GM21367 (cell line): Measurements from ENCODE around the gene ARAP2.
A peak's percentile ranks its signal among the peaks of the same experiment; 100 is the strongest.

Experiments used
- ATAC-seq: cut with Tn5 transposase; IDR thresholded peaks from one replicate; pipeline ENCODE4 v1.9.1; 2021; ENCODE audit not compliant: unreplicated experiment

Gene ARAP2

DNA sequence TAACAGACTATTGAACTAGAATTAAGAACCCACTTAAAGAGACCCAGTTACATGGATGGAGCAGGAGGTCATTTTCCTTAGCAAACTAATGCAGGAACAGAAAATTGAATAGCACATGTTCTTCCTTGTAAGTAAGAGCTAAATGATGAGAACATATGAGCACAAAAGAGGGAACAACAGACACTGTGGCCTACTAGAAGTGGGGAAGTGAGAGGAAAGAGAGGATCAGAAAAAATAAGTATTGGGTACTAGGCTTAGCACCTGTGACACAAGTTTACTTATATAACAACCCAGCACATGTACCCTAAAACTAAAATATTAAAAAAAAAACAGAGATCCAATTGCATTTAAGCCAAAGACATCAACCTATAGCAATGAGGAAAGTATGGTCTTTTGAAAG is 26.2 kb downstream of the ARAP2 start:
- peak; percentile 62 for ATAC-seq

DNA sequence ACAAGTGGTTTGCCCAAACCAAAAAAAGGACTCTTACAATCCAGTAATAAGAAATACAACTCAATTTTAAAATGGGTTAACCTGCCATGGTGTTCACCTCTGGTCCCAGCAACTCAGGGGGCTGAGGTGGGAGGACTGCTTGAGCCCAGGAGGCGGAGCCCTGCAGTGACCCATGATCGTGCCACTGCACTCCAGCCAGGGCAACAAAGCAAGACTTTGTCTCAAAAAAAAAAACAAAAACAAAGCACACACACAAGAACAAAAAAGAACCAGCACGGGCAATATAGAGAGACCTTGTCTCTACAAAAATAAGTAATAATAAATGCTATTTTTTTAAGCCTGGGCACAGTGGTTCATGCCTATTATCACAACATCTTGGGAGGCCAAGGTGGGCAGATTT is 28.7 kb downstream of the ARAP2 start:
- no peak for ATAC-seq

DNA sequence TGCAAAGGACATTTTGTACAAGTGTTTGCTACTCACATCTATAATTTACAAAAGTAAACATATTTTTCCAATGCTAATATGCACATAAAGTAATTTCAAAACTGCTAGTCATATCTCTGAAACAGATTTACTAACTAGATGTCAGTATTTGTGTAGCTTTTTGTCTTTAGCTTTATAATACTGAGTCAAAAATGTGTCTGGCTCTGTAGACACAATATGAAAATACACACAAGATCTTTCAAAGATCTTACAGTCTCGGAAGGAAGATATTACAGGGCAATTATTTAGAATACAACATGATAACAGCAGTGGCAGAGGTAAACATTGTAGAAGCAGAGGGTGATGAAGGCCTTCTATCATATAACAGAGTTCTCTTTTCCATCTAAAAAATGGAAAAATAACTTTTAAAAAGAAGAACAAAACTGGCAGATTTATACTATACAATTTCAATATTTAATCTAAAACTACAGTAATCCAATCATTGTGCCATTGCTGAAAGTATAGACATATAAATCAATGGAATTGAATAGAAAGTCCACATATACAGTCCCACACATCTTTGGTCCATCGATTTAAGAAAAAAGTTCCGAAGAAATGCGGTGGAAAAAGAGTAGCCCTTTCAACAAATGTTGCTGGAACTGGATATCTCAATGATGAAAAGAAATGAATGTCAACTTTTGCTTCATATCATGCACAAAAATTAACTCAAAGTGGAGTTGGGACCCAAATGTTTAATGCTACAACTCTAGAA is 29.4 kb downstream of the ARAP2 start:
- no peak for ATAC-seq

DNA sequence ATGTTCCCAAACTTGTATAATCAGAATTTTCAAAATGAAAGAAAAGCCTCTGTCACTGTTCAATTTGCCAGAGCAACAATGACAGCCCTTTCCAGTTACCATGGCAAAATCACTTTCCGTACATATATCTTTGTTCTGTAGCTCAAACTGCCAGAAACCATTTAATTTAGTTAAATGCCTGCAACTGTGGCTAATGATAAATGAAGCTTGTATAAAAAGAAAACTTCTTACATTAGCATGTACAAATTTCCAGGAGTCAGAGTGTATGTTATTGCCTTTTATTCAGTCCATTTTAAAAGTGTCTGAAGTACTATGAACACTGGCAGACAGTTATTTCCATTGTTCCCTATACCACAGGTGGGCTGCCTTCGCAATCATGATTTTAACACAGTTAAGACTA is 30.3 kb downstream of the ARAP2 start:
- no peak for ATAC-seq

DNA sequence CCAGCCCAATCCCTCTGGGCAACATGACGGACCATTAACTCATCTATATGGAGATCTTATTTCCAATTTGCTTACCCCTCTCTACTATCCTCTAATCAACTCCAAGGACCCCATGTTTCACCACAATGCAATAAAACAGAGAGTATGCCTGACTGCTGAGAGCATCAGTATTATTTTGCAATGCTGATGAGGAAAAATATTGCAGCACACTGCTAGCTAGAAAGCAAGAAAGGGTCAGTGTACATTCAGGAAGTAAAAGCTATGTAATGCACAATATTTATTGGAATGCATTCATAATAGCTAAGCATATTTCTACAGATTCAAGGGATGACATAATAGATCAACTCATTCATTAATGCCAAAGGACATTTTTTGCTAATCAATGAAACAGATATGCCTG is 33.2 kb downstream of the ARAP2 start:
- ATAC-seq = no peak

DNA sequence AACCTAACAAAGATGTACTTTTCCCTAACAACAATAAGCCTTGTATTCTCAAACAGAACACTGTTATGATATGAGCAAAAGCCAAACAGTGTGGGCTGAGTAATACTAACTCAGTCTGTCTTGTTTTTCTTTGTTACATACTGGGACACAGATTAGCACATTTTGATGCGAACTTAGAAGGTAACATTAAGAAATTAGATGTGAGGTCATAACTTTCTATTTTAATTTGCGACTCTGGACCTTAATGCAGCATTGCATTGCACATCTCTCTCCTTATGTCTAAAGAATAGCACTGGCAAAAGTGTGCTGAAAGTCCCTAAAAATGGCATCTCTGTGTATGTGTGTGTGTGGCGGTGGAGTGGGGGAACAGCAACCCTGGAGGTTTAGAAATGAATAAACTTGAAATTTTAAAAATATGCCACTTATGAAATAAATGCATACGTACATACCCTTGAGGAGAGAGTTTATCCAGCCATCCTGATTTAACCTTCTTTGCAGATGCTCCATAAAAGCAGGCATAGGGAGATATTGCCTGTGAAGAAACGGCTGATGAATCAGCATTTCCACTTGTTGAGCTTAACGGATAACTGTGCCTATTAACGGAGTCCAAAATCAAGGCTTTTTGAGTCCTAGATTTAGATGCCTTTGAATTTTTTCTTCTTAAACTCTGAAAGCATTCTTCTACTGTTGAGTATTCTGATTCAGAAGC is 34.2 kb downstream of the ARAP2 start:
- no peak for ATAC-seq

DNA sequence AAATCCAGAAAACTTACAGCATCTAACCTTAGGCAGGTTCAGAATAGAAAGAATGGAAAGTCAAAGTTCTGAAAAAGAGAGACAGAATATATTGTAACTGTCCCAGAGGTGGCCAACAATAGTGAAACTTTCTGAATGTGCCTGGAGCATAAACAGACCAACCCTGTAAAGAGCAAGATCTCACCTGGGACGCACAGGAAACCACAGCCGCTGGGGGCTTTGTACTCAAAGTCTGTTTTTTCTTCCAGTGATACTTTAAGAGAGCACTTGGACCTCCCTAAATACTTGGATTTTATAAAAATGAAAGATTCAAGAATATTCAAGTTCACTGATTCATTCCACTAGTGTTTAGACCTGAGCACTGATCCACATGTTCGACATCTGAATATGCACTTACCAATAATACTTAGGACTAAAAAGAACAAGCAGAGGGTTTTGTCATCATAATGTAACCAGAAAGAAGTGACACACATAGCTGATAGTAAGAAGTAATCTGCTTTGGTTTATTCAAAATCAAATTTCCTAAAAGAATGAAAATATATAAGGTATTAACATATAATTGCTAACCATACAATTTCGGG is 35.3 kb downstream of the ARAP2 start:
- peak; percentile 90 for ATAC-seq

- no peak for ATAC-seq
Observed at GRCh38 chr4:36207831-36208520, 36.3 kb downstream of the ARAP2 start.

DNA sequence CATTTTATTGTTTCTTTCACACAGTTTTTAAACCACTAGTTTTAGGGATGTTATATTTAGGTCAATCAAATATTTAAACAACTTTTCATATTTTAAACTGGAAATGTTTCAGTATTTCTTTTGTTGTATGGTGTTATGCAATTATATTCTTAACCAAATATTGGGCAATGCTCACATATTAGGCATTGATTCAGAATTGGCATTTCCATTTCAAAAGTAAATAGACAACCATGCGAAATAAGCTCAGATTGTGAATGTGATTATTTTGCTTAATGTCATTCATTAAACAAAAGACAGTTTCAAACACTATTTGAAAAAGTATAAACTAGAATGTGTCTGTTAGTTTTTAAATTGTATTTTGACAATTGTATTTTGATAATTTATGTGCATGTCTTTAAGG is 36.9 kb downstream of the ARAP2 start:
- no peak for ATAC-seq

DNA sequence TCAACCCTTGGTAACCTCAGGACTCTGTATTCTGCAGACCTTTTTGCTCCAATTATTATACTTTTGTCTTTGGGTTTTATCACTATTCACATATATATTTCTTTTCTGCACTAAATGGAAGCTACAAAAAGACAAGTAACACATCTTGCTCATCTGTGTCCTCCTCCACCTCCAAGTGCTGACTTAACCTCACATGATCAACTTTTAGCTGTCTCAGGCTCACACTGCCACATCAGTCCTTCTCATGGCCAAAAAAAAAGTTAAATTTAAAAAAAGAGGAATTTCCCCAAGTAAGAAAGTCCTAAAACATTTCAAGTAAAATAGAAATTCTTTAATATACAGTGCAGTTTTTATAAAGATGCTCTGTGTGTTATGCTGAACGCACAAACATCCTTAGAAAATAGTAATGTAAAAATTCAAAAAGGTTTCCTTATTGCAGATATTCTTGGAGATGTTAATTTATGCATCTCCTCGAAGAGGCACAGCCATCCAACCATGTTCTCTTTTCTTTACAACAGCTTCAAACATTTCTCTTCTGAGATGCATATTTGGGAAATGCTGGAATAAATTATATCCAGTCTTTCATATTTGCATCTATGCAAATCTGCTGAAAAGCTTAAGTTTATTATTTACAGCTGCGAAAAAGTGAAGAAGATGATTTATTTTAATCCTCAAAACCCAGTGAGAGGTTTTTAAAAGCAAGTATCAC is 37.6 kb downstream of the ARAP2 start:
- no peak for ATAC-seq

GRCh38 chr4:36206012-36206411 is 38.3 kb downstream of the ARAP2 start:
- ATAC-seq = no peak

GRCh38 chr4:36198861-36199260 is 45.5 kb downstream of the ARAP2 start:
- no peak for ATAC-seq

DNA sequence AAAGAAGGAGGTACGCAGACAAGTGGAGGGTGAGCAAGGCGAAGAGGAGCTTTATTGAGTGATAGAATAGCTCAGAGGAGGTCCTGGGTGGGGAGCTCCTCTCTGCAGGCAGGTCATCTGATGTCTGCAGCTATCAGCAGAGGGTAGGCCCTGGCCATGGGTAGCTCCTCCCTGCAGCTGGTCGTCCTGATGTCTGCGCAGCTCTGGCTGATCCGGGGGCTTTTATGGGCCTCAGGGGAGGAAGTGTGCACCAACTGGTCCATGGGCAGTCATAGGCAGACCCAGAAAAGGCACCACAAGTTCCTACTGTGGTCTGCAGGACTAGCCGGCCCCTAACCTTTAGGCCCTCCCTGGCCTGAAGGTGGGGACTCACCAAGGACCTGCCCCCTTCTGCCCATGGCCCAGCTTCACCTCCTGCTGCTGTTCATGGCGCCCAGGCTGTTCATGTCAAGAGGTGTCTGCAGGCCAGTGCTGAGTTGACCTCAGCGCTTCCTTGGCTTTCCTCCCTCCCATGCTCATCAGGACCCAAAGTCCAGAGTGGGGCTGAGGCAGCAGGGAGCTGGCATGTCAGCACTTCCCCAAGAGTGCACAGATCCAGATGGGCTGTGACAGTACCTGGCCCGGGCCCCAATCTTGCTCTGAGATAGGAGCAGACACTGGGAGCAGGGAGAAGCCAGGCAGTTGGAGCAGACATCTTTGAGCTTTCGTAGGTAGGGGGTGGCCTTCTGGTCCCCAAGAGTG is 46.1 kb downstream of the ARAP2 start:
- no peak for ATAC-seq

DNA sequence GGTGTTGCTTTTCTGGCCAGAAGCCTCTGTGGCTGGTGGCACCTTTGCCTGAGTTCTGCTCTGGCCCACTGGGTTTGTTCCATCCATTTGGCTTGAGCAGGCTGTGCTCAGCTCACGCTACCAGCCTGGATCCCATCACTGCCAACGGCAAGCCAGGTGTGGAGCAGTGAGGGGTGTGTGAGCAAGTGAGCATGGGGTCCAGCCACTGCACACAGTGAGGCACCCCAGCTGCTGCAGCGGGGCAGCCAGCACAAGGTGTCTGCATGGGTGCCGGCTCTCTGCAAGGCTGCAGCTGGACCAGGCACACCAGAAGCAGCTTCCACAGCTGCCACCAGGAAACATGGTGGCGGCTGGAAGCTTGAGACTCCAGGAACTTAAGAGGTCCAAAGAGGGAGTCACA is 46.8 kb downstream of the ARAP2 start:
- no peak for ATAC-seq

- ATAC-seq = no peak
Observed at GRCh38 chr4:36196145-36196913, 48.0 kb downstream of the ARAP2 start.

GRCh38 chr4:36192922-36193321 is 51.4 kb downstream of the ARAP2 start:
- no peak for ATAC-seq

DNA sequence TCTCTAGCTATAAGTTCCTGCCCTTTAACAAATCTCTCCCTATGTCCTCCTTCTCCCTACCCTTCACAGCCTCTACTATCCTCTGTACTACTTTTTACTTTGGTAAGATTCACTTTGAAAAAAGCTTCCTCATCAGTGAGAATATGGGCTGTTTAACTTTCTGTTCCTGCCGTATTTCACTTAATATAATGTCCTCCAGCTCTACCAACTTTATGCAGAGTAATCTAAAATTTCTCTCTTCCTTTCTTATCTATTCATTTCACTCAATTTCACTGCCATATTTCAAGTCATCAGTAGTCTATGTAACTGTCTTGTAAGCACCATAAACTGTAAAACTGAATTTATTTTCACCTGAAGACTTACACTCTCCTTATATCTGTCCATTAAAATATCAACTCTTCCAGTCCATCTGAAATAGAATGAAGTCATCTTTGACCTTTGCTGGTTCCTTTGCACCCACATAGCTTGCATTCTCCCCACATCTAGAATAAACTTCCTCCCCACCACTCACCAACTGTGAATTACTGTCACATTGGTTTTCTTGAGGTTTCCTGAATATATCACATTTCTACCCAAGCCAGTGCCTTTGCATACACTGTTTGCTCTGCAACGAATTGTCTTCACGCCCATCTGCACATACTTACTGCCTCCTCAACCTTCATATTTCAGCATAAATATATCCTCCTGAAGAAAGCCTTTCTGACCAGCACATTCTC is 54.6 kb downstream of the ARAP2 start:
- peak; percentile 72 for ATAC-seq

- ATAC-seq = no peak
Observed at GRCh38 chr4:36187723-36188333, 56.5 kb downstream of the ARAP2 start.
